SK-N-MC (cell line): ENCODE data around the gene CFLAR.

ENCODE experiments used
- DNase-seq: peaks from one replicate; pipeline ENCODE4 v3.0.0-alpha.2; 2011; ENCODE audit warnings: low read depth, low spot score
- H3K27ac ChIP-seq: fragments of 200-600 bp; sonication (generic); 2 replicates; pipeline ENCODE4 v1.5.1; 2016; ENCODE audit warnings: mixed run types
- H3K36me3 ChIP-seq: fragments of 200-600 bp; sonication (generic); 2 replicates; pipeline ENCODE4 v1.6.1; 2017; ENCODE audit warnings: antibody characterized with exemption, low read length, mixed read lengths; ENCODE audit not compliant: insufficient read depth
- H3K4me3 ChIP-seq: fragments of 200-600 bp; sonication (generic); 2 replicates; pipeline ENCODE4 v1.5.1; 2016
- H3K9ac ChIP-seq: fragments of 200-600 bp; sonication (generic); 2 replicates; pipeline ENCODE4 v1.8.0; 2017; ENCODE audit warnings: mixed run types, mixed read lengths; ENCODE audit not compliant: insufficient read length
- H3K9me3 ChIP-seq: fragments of 200-600 bp; sonication (generic); 2 replicates; pipeline ENCODE4 v1.6.1; 2017; ENCODE audit warnings: low read depth, mild to moderate bottlenecking, antibody characterized with exemption, low read length, moderate library complexity, mixed read lengths
- EZH2 ChIP-seq: fragments of 200-600 bp; sonication (generic); IDR thresholded peaks from one replicate; pipeline ENCODE4 v1.6.1; 2017; ENCODE audit warnings: antibody characterized with exemption
- FOXP2 ChIP-seq: optimal IDR thresholded peaks from 2 replicates; pipeline ENCODE3; 2011; ENCODE audit warnings: mild to moderate bottlenecking, moderate library complexity; ENCODE audit not compliant: insufficient read depth; ENCODE audit errors: extremely low read length, control extremely low read depth
- POLR2AphosphoS5 ChIP-seq: IDR thresholded peaks from 2 replicates; pipeline ENCODE4 v1.6.1; 2012; ENCODE audit warnings: mild to moderate bottlenecking, low read depth, low read length, borderline replicate concordance

Gene CFLAR

DNA sequence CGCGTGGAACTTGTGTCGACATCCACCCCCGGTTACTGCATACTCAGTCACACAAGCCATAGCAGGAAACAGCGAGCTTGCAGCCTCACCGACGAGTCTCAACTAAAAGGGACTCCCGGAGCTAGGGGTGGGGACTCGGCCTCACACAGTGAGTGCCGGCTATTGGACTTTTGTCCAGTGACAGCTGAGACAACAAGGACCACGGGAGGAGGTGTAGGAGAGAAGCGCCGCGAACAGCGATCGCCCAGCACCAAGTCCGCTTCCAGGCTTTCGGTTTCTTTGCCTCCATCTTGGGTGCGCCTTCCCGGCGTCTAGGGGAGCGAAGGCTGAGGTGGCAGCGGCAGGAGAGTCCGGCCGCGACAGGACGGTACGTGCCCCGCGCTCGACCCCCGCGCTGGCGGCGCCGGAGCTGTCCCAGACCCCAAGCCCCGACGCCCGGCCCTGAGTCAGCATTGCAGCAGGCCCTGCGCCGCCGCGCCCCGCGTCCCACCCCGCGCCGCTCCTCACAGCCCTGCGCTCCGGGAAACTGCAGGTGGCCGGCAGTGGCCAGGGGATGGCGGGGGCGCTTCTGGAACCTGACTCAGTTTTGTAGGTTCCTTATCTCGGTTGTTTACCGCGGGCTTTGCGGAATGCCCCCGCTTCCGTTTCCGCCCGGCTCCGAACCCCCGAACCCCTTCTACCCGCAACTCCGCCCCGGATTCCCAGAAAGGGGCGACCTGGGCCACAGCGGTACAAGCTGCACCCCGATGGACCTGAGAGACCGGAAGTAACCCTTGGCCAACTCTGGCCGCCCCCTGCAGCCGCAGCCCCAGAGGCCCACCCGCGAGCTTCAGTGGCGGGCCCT lies at the start of gene CFLAR:
Gene CFLAR, plus strand, starts transcription at position 50 of the 844 bp plus-strand sequence. CDS start 13,702 bp downstream, outside the sequence.
- Histone ChIP-seq H3K4me3 (peak within 1 kb of the TSS; percentile 83), H3K36me3 (no peaks in the 10 kb centered on the region), H3K9me3 (no peaks in the 10 kb centered on the region), H3K9ac (peak within 1 kb of the TSS; percentile 94), H3K27ac (peak within 1 kb of the TSS; percentile 99)
- TF ChIP-seq EZH2 (no peak), FOXP2 (peak; percentile 62), POLR2AphosphoS5 (peak; percentile 32; the same call in 1 of the 2 replicates)
- DNase-seq = no peak

DNA sequence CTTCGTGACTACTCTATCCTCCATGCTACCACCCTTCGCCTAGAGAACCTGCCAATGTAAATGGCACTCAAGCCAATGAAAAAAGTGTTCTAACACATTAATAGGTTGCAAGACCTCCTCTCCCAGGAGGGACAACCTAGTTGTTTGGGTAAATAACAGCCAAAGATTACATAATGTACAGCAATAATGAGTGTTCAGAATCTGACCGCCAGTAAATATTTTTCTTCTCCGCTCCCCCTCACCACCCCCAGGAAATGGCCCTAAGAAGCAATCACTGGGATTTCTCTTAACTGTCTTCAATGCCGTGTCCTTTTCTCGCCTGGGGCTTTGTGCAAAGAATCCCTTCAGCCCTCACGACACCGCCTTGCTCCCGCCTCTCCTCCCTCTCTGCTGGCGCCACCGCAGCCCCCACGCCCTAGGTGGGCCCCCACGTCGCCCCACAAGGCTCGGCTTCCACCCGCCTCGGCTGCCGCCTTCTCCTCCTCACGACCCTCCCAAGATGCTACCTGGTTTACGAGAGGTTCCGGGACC lies 45.0 kb upstream of the CFLAR start:
- DNase-seq = no peak

DNA sequence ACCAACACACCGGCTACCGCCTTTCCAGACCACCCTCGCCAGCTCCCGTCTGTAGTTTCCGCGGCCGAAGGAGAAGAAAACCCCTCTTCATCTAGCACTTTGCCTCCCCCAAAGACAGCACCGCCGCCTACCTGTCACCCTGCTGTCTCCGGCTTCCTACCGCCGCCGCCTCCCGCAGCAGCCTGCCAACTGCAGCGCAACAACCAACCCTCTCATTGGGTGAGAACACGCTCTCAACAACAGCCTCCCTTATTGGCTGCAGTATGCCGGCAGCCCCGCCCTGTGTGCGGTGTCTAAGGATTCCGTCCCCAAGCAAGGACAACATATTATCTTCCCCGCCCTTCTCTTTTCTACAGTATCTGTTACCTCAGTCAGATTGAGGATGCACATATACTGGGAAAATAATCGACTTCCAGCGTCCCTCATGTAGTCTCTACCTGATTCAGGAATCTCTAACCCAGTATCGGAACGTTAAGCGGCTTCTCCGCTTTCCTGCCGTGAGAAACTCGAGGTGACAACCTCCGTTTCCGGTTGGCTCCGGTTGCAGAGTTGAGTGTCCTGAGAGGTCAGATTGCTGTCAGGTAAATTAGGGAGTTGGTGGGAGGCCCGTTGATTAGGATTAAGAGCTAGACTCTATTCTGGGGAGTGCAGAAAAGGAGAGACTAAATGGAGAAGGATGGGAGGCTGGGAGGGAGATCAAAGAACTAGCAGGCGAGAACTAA lies 44.3 kb upstream of the CFLAR start, which contains the start of the genes HYCC2 and NDUFB3:
Gene HYCC2, minus strand, starts transcription at position 193 of the 722 bp plus-strand sequence. CDS start 47,662 bp downstream, outside the sequence.
Gene NDUFB3, plus strand, starts transcription at position 523 of the 722 bp plus-strand sequence. CDS start 6,882 bp downstream, outside the sequence.
- H3K9me3 ChIP-seq = no peaks in the 10 kb centered on the region
- TF ChIP-seq FOXP2 = no peak
- TF ChIP-seq POLR2AphosphoS5 = peak; percentile 80
- peak within 1 kb of the TSS; percentile 93 for H3K27ac ChIP-seq
- peak within 1 kb of the TSS; percentile 98 for H3K4me3 ChIP-seq
- peak; percentile 92 for DNase-seq
- H3K9ac ChIP-seq = peak within 1 kb of the TSS; percentile 96
- H3K36me3 ChIP-seq = no peaks in the 10 kb centered on the region

More for the DNA sequence above, 45.0 kb upstream of the CFLAR start:
- peak overlapping the region; percentile 96 for H3K9ac ChIP-seq
- peak overlapping the region; percentile 98 for H3K4me3 ChIP-seq
- no peak for TF ChIP-seq EZH2
- no peak for TF ChIP-seq FOXP2
- no peak for TF ChIP-seq POLR2AphosphoS5
- H3K9me3 ChIP-seq = no peaks in the 10 kb centered on the region
- H3K36me3 ChIP-seq = no peaks in the 10 kb centered on the region
- no peak overlapping the region for H3K27ac ChIP-seq

DNA sequence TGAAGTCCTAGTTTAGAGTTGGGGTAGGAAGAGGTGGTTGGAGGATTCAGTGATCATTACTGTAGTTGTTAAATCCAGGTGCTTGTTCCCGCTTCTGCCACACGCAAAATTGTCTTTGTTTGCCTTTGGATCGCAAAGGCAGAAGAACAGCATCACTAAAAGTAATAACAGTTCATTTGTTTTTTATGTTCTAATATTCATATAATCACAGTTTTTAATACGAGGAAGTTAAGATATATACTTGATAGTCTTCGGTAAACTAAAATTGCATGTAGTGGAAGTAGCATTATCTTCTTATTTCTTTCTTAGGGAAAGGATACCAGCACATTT lies 43.8 kb upstream of the CFLAR start:
- Histone ChIP-seq H3K27ac (peak overlapping the region; percentile 93), H3K36me3 (no peaks in the 10 kb centered on the region), H3K4me3 (peak overlapping the region; percentile 98), H3K9ac (peak overlapping the region; percentile 96), H3K9me3 (no peaks in the 10 kb centered on the region)
- TF ChIP-seq FOXP2 = no peak
- TF ChIP-seq POLR2AphosphoS5 = no peak
- no peak for TF ChIP-seq EZH2
- DNase-seq = peak; percentile 35

DNA sequence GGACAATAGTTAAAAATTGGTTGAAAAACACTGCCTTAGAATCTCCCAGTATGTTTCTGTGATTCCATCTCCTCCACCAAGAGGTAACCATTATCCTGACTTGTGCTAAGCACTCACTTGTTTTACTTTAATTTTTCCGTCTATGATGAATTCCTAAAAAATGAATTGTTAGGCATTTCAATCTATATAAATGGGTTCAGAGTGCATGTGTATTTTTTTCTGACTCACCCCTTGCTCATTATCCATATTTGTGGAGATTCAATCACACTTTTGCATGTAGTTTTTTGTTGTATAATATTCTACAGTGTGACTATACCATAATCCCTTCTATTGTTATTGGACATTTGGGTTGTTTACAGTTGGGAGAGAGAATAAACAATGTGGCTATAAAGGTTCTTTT lies 42.9 kb upstream of the CFLAR start:
- H3K9ac ChIP-seq = peak overlapping the region; percentile 96
- peak overlapping the region; percentile 98 for H3K4me3 ChIP-seq
- no peak overlapping the region for H3K27ac ChIP-seq
- TF ChIP-seq FOXP2 (no peak), POLR2AphosphoS5 (no peak), EZH2 (no peak)
- H3K9me3 ChIP-seq = no peaks in the 10 kb centered on the region
- DNase-seq = no peak
- H3K36me3 ChIP-seq = no peaks in the 10 kb centered on the region

DNA sequence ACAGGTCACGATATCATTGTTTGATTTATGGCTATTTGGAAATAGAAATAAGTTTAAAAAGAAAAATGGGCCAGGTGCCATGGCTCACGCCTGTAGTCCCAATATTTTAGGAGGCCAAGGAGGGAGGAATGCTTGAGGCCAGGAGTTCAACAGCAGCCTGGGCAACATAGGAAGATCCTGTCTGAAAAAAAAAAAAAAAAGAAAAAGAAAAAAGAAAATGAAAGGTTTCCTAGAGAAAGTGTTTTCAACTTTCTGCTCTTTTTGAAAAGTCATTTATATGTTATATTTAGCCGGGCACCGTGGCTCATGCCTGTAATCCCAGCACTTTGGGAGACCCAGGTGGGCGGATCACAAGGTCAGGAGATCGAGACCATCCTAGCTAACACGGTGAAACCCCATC lies 41.0 kb upstream of the CFLAR start:
- Histone ChIP-seq H3K9ac (no peak overlapping the region), H3K27ac (no peak overlapping the region), H3K36me3 (peaks cover 14% of the 10 kb centered on the region), H3K4me3 (no peak overlapping the region), H3K9me3 (no peaks in the 10 kb centered on the region)
- TF ChIP-seq POLR2AphosphoS5 (no peak), FOXP2 (no peak), EZH2 (no peak)
- no peak for DNase-seq

DNA sequence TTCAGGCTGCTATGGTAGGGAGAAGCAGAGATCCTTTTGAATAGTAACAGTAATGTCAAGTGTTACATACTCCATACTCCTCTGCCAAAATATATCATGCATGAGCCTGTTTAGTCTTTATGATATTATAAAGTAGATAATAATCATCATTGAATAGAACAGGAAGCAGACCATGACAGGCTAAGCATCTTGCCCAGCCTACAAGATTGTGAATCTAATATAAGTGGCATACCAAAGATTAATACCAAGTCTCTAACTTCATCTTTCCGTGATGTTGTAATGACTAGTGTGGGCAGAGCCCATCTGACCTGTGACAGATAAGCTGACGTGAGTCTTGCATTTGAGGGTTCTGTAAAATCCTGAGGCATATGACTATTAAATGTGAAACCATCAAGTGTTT lies 31.1 kb upstream of the CFLAR start:
- peaks cover 32% of the 10 kb centered on the region for H3K36me3 ChIP-seq
- DNase-seq = no peak

DNA sequence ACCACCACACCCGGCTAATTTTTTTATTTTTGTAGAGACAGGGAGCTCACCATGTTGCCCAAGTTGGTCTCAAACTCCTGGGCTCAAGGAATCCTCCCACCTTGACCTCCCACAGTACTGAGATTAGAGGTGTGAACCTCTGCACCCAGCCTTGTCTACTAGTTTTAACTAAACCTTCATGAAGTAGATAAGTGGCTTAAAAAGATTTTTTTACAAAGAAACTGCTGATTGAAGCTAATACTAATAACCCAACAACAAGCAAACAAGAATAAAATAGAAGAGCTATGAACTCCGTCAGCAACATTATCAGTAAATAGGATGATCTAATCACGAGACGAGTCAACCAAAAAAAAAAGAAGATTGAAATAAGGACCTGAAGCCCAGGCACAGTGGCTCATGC lies 25.4 kb upstream of the CFLAR start:
- DNase-seq = no peak
- Histone ChIP-seq H3K36me3 (peaks cover 8% of the 10 kb centered on the region), H3K27ac (no peak overlapping the region), H3K9ac (no peak overlapping the region), H3K9me3 (no peaks in the 10 kb centered on the region), H3K4me3 (no peak overlapping the region)
- TF ChIP-seq POLR2AphosphoS5 (no peak), EZH2 (no peak), FOXP2 (no peak)

More for the DNA sequence above, 31.1 kb upstream of the CFLAR start:
- no peak overlapping the region for H3K4me3 ChIP-seq
- TF ChIP-seq POLR2AphosphoS5 (no peak), FOXP2 (no peak), EZH2 (no peak)
- H3K27ac ChIP-seq = no peak overlapping the region
- no peaks in the 10 kb centered on the region for H3K9me3 ChIP-seq
- no peak overlapping the region for H3K9ac ChIP-seq
